ENCODE data around the gene HHIPL1. TPM values are rescaled to one million over a fixed set of nuclear protein-coding genes. Genes with fewer than 3 reads are reported as not detected.

HHIPL1 gene
- total RNA-seq, 1 experiment from 2014 or later, result 0.06 TPM

GRCh38 chr14:99698236-99698635, 53.3 kb downstream of the HHIPL1 start:
- Histone ChIP-seq H3K27me3 (replicated peaks; ENCODE audit: insufficient read depth, low read depth, low read length, poor library complexity) (no peaks in the 10 kb centered on the region), H3K27ac (ENCODE audit: low read depth, low read length, poor library complexity, severe bottlenecking) (no peak overlapping the region), H3K4me1 (ENCODE audit: insufficient read depth, low read length, poor library complexity, severe bottlenecking) (no peaks in the 10 kb centered on the region), H3K36me3 (ENCODE audit: insufficient read depth, low read length, poor library complexity, severe bottlenecking) (no peaks in the 10 kb centered on the region), H3K4me3 (ENCODE audit: low read depth, low read length, poor library complexity, severe bottlenecking) (no peak overlapping the region), H3K9me3 (ENCODE audit: low read depth, low read length, poor library complexity, severe bottlenecking) (peaks cover 10% of the 10 kb centered on the region)
- DNase-seq (ENCODE audit: low spot score), result no peak
- intact Hi-C loops (cut with micrococcal nuclease; ENCODE audit: unreplicated experiment), result no loop called here
- TF ChIP-seq, protein P1, sequence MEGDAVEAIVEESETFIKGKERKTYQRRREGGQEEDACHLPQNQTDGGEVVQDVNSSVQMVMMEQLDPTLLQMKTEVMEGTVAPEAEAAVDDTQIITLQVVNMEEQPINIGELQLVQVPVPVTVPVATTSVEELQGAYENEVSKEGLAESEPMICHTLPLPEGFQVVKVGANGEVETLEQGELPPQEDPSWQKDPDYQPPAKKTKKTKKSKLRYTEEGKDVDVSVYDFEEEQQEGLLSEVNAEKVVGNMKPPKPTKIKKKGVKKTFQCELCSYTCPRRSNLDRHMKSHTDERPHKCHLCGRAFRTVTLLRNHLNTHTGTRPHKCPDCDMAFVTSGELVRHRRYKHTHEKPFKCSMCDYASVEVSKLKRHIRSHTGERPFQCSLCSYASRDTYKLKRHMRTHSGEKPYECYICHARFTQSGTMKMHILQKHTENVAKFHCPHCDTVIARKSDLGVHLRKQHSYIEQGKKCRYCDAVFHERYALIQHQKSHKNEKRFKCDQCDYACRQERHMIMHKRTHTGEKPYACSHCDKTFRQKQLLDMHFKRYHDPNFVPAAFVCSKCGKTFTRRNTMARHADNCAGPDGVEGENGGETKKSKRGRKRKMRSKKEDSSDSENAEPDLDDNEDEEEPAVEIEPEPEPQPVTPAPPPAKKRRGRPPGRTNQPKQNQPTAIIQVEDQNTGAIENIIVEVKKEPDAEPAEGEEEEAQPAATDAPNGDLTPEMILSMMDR (conservative IDR thresholded peaks at IDR 0.05; ENCODE audit: low read depth, low read length), result no peak
- TF ChIP-seq EZH2 (IDR thresholded peaks at IDR 0.05; ENCODE audit: borderline replicate concordance, low read depth, low read length, poor library complexity, severe bottlenecking), result no peak
- ChIA-PET POLR2A (ENCODE audit: low non-redundant PET) (no interaction called here), CTCF (no interaction called here)
- BruUV-seq (replicated peaks), result no TSS peak

- ChIA-PET POLR2A (ENCODE audit: low non-redundant PET) (no interaction called here), CTCF (no interaction called here)
- intact Hi-C loops (cut with micrococcal nuclease; ENCODE audit: unreplicated experiment), result no loop called here
- TF ChIP-seq EZH2 (IDR thresholded peaks at IDR 0.05; ENCODE audit: borderline replicate concordance, low read depth, low read length, poor library complexity, severe bottlenecking), result no peak
- TF ChIP-seq, protein P1 (conservative IDR thresholded peaks at IDR 0.05; ENCODE audit: low read depth, low read length), result no peak
- H3K27ac ChIP-seq (ENCODE audit: low read depth, low read length, poor library complexity, severe bottlenecking), result no peak overlapping the region
- peaks cover 14% of the 10 kb centered on the region for H3K9me3 ChIP-seq (ENCODE audit: low read depth, low read length, poor library complexity, severe bottlenecking)
- no peaks in the 10 kb centered on the region for H3K4me1 ChIP-seq (ENCODE audit: insufficient read depth, low read length, poor library complexity, severe bottlenecking)
- no peak for DNase-seq (ENCODE audit: low spot score)
- no peaks in the 10 kb centered on the region for H3K27me3 ChIP-seq (replicated peaks; ENCODE audit: insufficient read depth, low read depth, low read length, poor library complexity)
- no TSS peak for BruUV-seq (replicated peaks)
- no peaks in the 10 kb centered on the region for H3K36me3 ChIP-seq (ENCODE audit: insufficient read depth, low read length, poor library complexity, severe bottlenecking)
- no peak overlapping the region for H3K4me3 ChIP-seq (ENCODE audit: low read depth, low read length, poor library complexity, severe bottlenecking)
Observed at GRCh38 chr14:99698642-99699041, 53.7 kb downstream of the HHIPL1 start.

DNA sequence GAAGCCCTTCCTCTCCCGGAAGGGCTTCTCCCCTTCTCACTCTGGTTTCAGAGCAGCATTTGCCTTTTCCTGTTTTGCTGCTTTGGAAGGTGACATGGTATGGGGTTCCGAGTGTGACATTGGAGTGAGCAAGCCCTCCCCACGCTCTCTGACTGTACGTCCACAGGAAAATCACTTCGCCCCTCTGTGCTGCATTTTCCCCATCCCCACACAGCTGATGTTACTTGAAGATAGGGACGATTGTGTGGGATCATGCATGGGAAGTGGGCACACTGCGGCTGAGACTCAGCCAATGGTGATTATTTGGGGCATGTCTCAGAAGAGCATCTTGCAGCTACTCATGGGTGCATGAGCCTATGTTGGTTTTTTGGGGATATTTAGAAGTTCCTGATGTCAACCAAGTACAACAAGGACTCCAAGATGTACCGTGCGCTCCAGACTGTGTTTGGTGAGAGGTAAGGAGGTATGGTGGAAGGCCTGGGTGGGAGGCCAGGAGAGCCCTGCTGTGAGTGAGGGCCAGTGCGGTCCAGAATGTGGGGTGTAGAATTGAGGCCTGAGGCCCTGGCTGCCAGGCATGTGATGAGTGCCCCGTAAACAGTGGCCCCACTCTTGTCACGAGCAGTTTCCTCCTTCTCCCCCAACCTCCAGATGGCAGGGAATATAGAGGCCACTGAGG, 54.3 kb downstream of the HHIPL1 start:
- Histone ChIP-seq H3K27me3 (replicated peaks; ENCODE audit: insufficient read depth, low read depth, low read length, poor library complexity) (no peaks in the 10 kb centered on the region), H3K4me3 (ENCODE audit: low read depth, low read length, poor library complexity, severe bottlenecking) (no peak overlapping the region), H3K27ac (ENCODE audit: low read depth, low read length, poor library complexity, severe bottlenecking) (no peak overlapping the region), H3K9me3 (ENCODE audit: low read depth, low read length, poor library complexity, severe bottlenecking) (peaks cover 16% of the 10 kb centered on the region), H3K4me1 (ENCODE audit: insufficient read depth, low read length, poor library complexity, severe bottlenecking) (no peaks in the 10 kb centered on the region), H3K36me3 (ENCODE audit: insufficient read depth, low read length, poor library complexity, severe bottlenecking) (no peaks in the 10 kb centered on the region)
- no TSS peak for BruUV-seq (replicated peaks)
- TF ChIP-seq, protein P1 (conservative IDR thresholded peaks at IDR 0.05; ENCODE audit: low read depth, low read length), result no peak
- no peak for TF ChIP-seq EZH2 (IDR thresholded peaks at IDR 0.05; ENCODE audit: borderline replicate concordance, low read depth, low read length, poor library complexity, severe bottlenecking)
- ChIA-PET CTCF (no interaction called here), POLR2A (ENCODE audit: low non-redundant PET) (no interaction called here)
- DNase-seq (ENCODE audit: low spot score), result no peak
- intact Hi-C loops (cut with micrococcal nuclease; ENCODE audit: unreplicated experiment), result no loop called here

Measured in A673 (cell line).